Activated CD4-positive, alpha-beta T cell treated with anti-CD3 and anti-CD28 coated beads, Interleukin-10, Interleukin-2, amounts not matched to agents 100 ng/mL and 50 ng/mL, durations not matched to agents 16 hours and 8 hours (primary cell): ENCODE results near the gene ZRSR2.
A peak's percentile ranks its signal among the peaks of the same experiment; 100 is the strongest.

ENCODE experiments used
- DNase-seq: peaks from one replicate; pipeline ENCODE4 v3.0.0-alpha.2; 2020

ZRSR2 gene

GRCh38 chrX:15854080-15854655 is 63.9 kb downstream of the ZRSR2 start:
- DNase-seq: peak; percentile 56

- peak; percentile 99 for DNase-seq
These were observed 64.7 kb downstream of the ZRSR2 start, which contains the start of gene AP1S2 for GRCh38 chrX:15854712-15855567. AP1S2 (minus strand) TSS chrX:15854813; CDS start chrX:15852524, 2,289 bp downstream.

- no peak for DNase-seq
These were observed 65.4 kb downstream of the ZRSR2 start for GRCh38 chrX:15855568-15856221.

GRCh38 chrX:15856222-15856587 is 65.9 kb downstream of the ZRSR2 start:
- no peak for DNase-seq

GRCh38 chrX:15856636-15857035 is 66.4 kb downstream of the ZRSR2 start:
- DNase-seq: no peak

GRCh38 chrX:15858051-15858450 is 67.8 kb downstream of the ZRSR2 start:
- DNase-seq: no peak

- no peak for DNase-seq
These were observed 70.6 kb downstream of the ZRSR2 start for GRCh38 chrX:15860921-15861320.

GRCh38 chrX:15864023-15864422 is 73.7 kb downstream of the ZRSR2 start:
- DNase-seq: no peak

GRCh38 chrX:15864629-15865028 is 74.3 kb downstream of the ZRSR2 start:
- no peak for DNase-seq

- no peak for DNase-seq
These were observed 75.9 kb downstream of the ZRSR2 start for GRCh38 chrX:15866147-15866546.

GRCh38 chrX:15869695-15870094 is 79.4 kb downstream of the ZRSR2 start:
- no peak for DNase-seq

GRCh38 chrX:15870310-15870709 is 80.0 kb downstream of the ZRSR2 start:
- DNase-seq: no peak
